H9 (cell line): ENCODE measurements around the gene PPP1R2C. TPM values are rescaled to one million over a fixed set of nuclear protein-coding genes. Genes with fewer than 3 reads are reported as not detected.

Source experiments
- DNase-seq: peaks from one replicate; pipeline ENCODE4 v3.0.0-alpha.2; 2017
- H2AFZ ChIP-seq: one replicate; pipeline ENCODE4 v1.6.1; 2013; ENCODE audit warnings: mild to moderate bottlenecking, low read length, control low read depth, moderate library complexity
- H2AK5ac ChIP-seq: 2 replicates; pipeline ENCODE4 v1.6.1; 2013; ENCODE audit warnings: low read length, control low read depth, mixed read lengths; ENCODE audit not compliant: insufficient read length
- H2BK120ac ChIP-seq: one replicate; pipeline ENCODE4 v1.6.1; 2013; ENCODE audit warnings: low read depth, mild to moderate bottlenecking, low read length, control low read depth, inconsistent platforms; ENCODE audit not compliant: poor library complexity, severe bottlenecking
- H2BK12ac ChIP-seq: 2 replicates; pipeline ENCODE4 v1.6.1; 2013; ENCODE audit warnings: low read length, control low read depth, mixed read lengths, low read depth; ENCODE audit not compliant: insufficient read length
- H2BK15ac ChIP-seq: 2 replicates; pipeline ENCODE4 v1.6.1; 2013; ENCODE audit warnings: low read depth, low read length, control low read depth
- H2BK20ac ChIP-seq: one replicate; pipeline ENCODE4 v1.6.1; 2013; ENCODE audit warnings: low read depth, mild to moderate bottlenecking, low read length, control low read depth, inconsistent platforms; ENCODE audit not compliant: poor library complexity, severe bottlenecking
- H2BK5ac ChIP-seq: 2 replicates; pipeline ENCODE4 v1.6.1; 2013; ENCODE audit warnings: low read length, control low read depth, mixed read lengths; ENCODE audit not compliant: insufficient read length
- H3K14ac ChIP-seq: 2 replicates; pipeline ENCODE4 v1.6.1; 2013; ENCODE audit warnings: low read length, control low read depth; ENCODE audit not compliant: insufficient read depth
- H3K18ac ChIP-seq: 2 replicates; pipeline ENCODE4 v1.6.1; 2013; ENCODE audit warnings: low read depth, mild to moderate bottlenecking, mixed read lengths, low read length, control low read depth; ENCODE audit not compliant: insufficient read length
- H3K23ac ChIP-seq: 2 replicates; pipeline ENCODE4 v1.6.1; 2013; ENCODE audit warnings: low read length, control low read depth, mixed read lengths, low read depth; ENCODE audit not compliant: insufficient read length
- H3K23me2 ChIP-seq: 2 replicates; pipeline ENCODE4 v1.6.1; 2013; ENCODE audit warnings: low read depth, mild to moderate bottlenecking, mixed read lengths, low read length, control low read depth; ENCODE audit not compliant: insufficient read length, poor library complexity, severe bottlenecking
- H3K27ac ChIP-seq: 2 replicates; pipeline ENCODE4 v1.5.1; 2013; ENCODE audit warnings: low read length, control low read depth, mixed read lengths, low read depth; ENCODE audit not compliant: insufficient read length
- H3K27me3 ChIP-seq: 2 replicates; pipeline ENCODE4 v1.6.1; 2013; ENCODE audit warnings: low read length, control low read depth, inconsistent platforms; ENCODE audit not compliant: insufficient read depth
- H3K4ac ChIP-seq: 2 replicates; pipeline ENCODE4 v1.6.1; 2013; ENCODE audit warnings: low read depth, mild to moderate bottlenecking, control low read depth, inconsistent platforms, low read length, moderate library complexity
- H3K4me1 ChIP-seq: 2 replicates; pipeline ENCODE4 v1.6.1; 2013; ENCODE audit warnings: low read length, control low read depth, inconsistent platforms; ENCODE audit not compliant: insufficient read depth
- H3K4me2 ChIP-seq: 2 replicates; pipeline ENCODE4 v1.6.1; 2013; ENCODE audit warnings: low read length, control low read depth, mixed read lengths; ENCODE audit not compliant: insufficient read length, insufficient read depth
- H3K56ac ChIP-seq: 2 replicates; pipeline ENCODE4 v1.6.1; 2013; ENCODE audit warnings: low read depth, mild to moderate bottlenecking, mixed read lengths, low read length, control low read depth; ENCODE audit not compliant: insufficient read length
- H3K79me1 ChIP-seq: 2 replicates; pipeline ENCODE4 v1.6.1; 2013; ENCODE audit warnings: low read depth, mild to moderate bottlenecking, moderate library complexity, low read length, control low read depth, inconsistent platforms; ENCODE audit not compliant: insufficient read depth, poor library complexity, severe bottlenecking
- H3K79me2 ChIP-seq: 2 replicates; pipeline ENCODE4 v1.6.1; 2013; ENCODE audit warnings: low read length, control low read depth, inconsistent platforms; ENCODE audit not compliant: insufficient read depth
- H3K9ac ChIP-seq: 2 replicates; pipeline ENCODE4 v1.6.1; 2013; ENCODE audit warnings: low read length, control low read depth, mixed read lengths; ENCODE audit not compliant: insufficient read length; ENCODE audit errors: extremely low read depth
- H3K9me3 ChIP-seq: one replicate; pipeline ENCODE4 v1.6.1; 2013; ENCODE audit warnings: low read depth, low read length, inconsistent platforms; ENCODE audit not compliant: control insufficient read depth
- H3T11ph ChIP-seq: one replicate; pipeline ENCODE4 v1.6.1; 2013; ENCODE audit warnings: mild to moderate bottlenecking, low read length, control low read depth, inconsistent platforms
- H4K20me1 ChIP-seq: one replicate; pipeline ENCODE4 v1.6.1; 2013; ENCODE audit not compliant: control insufficient read depth, insufficient read length, insufficient read depth
- H4K5ac ChIP-seq: 2 replicates; pipeline ENCODE4 v1.6.1; 2013; ENCODE audit warnings: low read depth, mild to moderate bottlenecking, mixed read lengths, low read length, control low read depth; ENCODE audit not compliant: insufficient read length
- H4K8ac ChIP-seq: replicated peaks from 2 replicates; pipeline ENCODE4 v1.6.1; 2013; ENCODE audit warnings: low read length, control low read depth, mixed read lengths, low read depth; ENCODE audit not compliant: insufficient read length
- H4K91ac ChIP-seq: 2 replicates; pipeline ENCODE4 v1.6.1; 2013; ENCODE audit warnings: low read depth, mild to moderate bottlenecking, moderate library complexity, mixed read lengths, low read length, control low read depth; ENCODE audit not compliant: insufficient read length
- H3K27ac Mint-ChIP-seq, 3 experiments: 2 replicates in 2 of 3; 3 replicates in 1 of 3; pipeline ENCODE4 v1.8.0; 2020 to 2021; ENCODE audit warnings: mixed read lengths in 3 of 3, mild to moderate bottlenecking in 1 of 3, moderate library complexity in 1 of 3
- H3K27me3 Mint-ChIP-seq: 2 replicates; pipeline ENCODE4 v1.8.0; 2021; ENCODE audit warnings: low read depth, mild to moderate bottlenecking, moderate library complexity, mixed read lengths
- H3K36me3 Mint-ChIP-seq, 3 experiments: 2 replicates in 2 of 3; 3 replicates in 1 of 3; pipeline ENCODE4 v1.8.0; 2020 to 2021; ENCODE audit warnings: low read depth in 3 of 3, mixed read lengths in 3 of 3; ENCODE audit not compliant: insufficient read depth in 1 of 3
- H3K4me1 Mint-ChIP-seq, 2 experiments: 2 replicates each; pipeline ENCODE4 v1.8.0; 2020; ENCODE audit warnings: mixed read lengths in 2 of 2
- H3K4me3 Mint-ChIP-seq, 2 experiments: 2 replicates in 1 of 2; 3 replicates in 1 of 2; pipeline ENCODE4 v1.8.0; 2020 to 2021; ENCODE audit warnings: mild to moderate bottlenecking in 2 of 2, mixed read lengths in 2 of 2, moderate library complexity in 1 of 2
- H3K9me3 Mint-ChIP-seq, 2 experiments: 2 replicates in 1 of 2; 3 replicates in 1 of 2; pipeline ENCODE4 v1.8.0; 2020; ENCODE audit warnings: mild to moderate bottlenecking in 2 of 2, mixed read lengths in 2 of 2, moderate library complexity in 1 of 2
- CTCF ChIP-seq: fragments of 200-600 bp; sonication (generic); conservative IDR thresholded peaks from 3 replicates; pipeline ENCODE4 v1.8.0; 2021; ENCODE audit warnings: antibody characterized with exemption, mild to moderate bottlenecking
- WGBS: extraction: QIAGEN DNeasy Blood & Tissue Kit; methylation state at CpG from one replicate; pipeline ENCODE4 v1.1.7; 2013; ENCODE audit warnings: missing lambda C conversion rate, low lambda C conversion rate, mixed read lengths; ENCODE audit not compliant: insufficient read length; ENCODE audit errors: extremely low coverage; 5-methylcytosine and 5-hydroxymethylcytosine counted together
- total RNA-seq: library from RNA; stranded (reverse); gene quantifications from 2 replicates; pipeline ENCODE4 v1.2.1, GENCODE V29; 2021

The PPP1R2C gene
- total RNA-seq, 1 experiment from 2014 or later, result not detected

- Histone ChIP-seq H2BK120ac (no peak overlapping the region), H2BK12ac (no peak overlapping the region), H3K9ac (no peak overlapping the region), H3K23ac (no peak overlapping the region), H4K5ac (no peak overlapping the region), H3K4me2 (no peak overlapping the region), H4K20me1 (no peaks in the 10 kb centered on the region), H3K79me2 (no peaks in the 10 kb centered on the region), H4K8ac (no peak overlapping the region), H3K27me3 (no peaks in the 10 kb centered on the region), H4K91ac (no peak overlapping the region), H2BK15ac (no peak overlapping the region), H3T11ph (no peak overlapping the region), H2AFZ (no peak overlapping the region), H2AK5ac (no peak overlapping the region), H3K79me1 (no peaks in the 10 kb centered on the region), H3K18ac (no peak overlapping the region), H3K14ac (no peak overlapping the region), H3K9me3 (no peaks in the 10 kb centered on the region), H2BK5ac (no peak overlapping the region), H3K4me1 (no peaks in the 10 kb centered on the region), H3K23me2 (no peaks in the 10 kb centered on the region), H3K4ac (no peak overlapping the region), H3K27ac (no peak overlapping the region), H2BK20ac (no peak overlapping the region), H3K56ac (no peak overlapping the region)
- Mint-ChIP-seq H3K4me3 (no peak overlapping the region), H3K4me1 (peaks cover 0 to 8% of the 10 kb centered on the region in 2 experiments; a peak in 2 of 4 replicates), H3K27ac (no peak overlapping the region), H3K9me3 (peaks cover 0 to 30% of the 10 kb centered on the region in 2 experiments; a peak in 3 of 5 replicates), H3K36me3 (peaks cover 0 to 6% (median 0%) of the 10 kb centered on the region in 3 experiments; a peak in 1 of 7 replicates), H3K27me3 (no peaks in the 10 kb centered on the region)
- no peak for DNase-seq
- no peak for TF ChIP-seq CTCF
- WGBS, result no CpG with 5 or more reads among the region's 1 CpG
Measured at GRCh38 chrX:42740456-42740855, 37.5 kb downstream of the PPP1R2C start.
